ENCODE data around the gene LRGUK.

The LRGUK gene

GRCh38 chr7:134311807-134312206 lies 184.7 kb downstream of the LRGUK start:
- H3K9me3 ChIP-seq (replicated peaks in 1 of 11): no peaks in the 10 kb centered on the region
- H3K27me3 ChIP-seq: no peaks in the 10 kb centered on the region
- H3K4me1 ChIP-seq: peaks cover 8 to 50% (median 16%) of the 10 kb centered on the region in 10 experiments
- no peak overlapping the region for H3K4me2 ChIP-seq
- H3K27ac ChIP-seq: no peak overlapping the region
- no peak overlapping the region for H3K4me3 ChIP-seq
- no peak for TF ChIP-seq Cebpa-rat (IDR thresholded peaks at IDR 0.05)
- H4K20me1 ChIP-seq: no peaks in the 10 kb centered on the region; a peak in 1 of 22 replicates
- peaks cover 17 to 42% (median 32%) of the 10 kb centered on the region in 11 experiments for H3K36me3 ChIP-seq
- H3K9ac ChIP-seq: no peak overlapping the region

DNA sequence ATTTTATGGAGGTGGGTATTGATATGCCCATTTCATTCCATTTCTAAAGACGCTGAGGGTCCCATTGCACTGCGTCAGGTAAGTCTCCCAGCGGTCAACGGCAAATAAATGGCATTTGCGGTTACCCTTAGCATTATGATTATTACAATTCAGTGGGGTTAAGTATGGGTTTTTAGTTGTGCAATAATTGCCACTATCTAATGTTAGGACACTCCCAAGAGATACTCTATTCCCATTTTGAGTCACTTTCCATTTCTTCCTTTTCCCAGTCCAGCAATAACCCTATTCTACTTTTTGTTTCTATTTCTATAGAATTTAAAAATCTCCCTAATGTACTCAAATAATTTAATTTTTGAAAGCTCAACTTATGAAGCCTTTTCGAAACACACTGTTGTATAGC lies 185.6 kb downstream of the LRGUK start:
- peaks cover 11 to 39% (median 27%) of the 10 kb centered on the region in 11 experiments; a peak in 20 of 22 replicates for H3K36me3 ChIP-seq
- no peaks in the 10 kb centered on the region for H3K9me3 ChIP-seq (replicated peaks in 1 of 11)
- H3K27ac ChIP-seq: no peak overlapping the region
- no peak for TF ChIP-seq Cebpa-rat (IDR thresholded peaks at IDR 0.05)
- no peaks in the 10 kb centered on the region for H3K27me3 ChIP-seq
- no peaks in the 10 kb centered on the region; a peak in 1 of 22 replicates for H4K20me1 ChIP-seq
- H3K9ac ChIP-seq: no peak overlapping the region
- H3K4me2 ChIP-seq: no peak overlapping the region
- peaks cover 14 to 49% (median 21%) of the 10 kb centered on the region in 10 experiments for H3K4me1 ChIP-seq
- H3K4me3 ChIP-seq: no peak overlapping the region

DNA sequence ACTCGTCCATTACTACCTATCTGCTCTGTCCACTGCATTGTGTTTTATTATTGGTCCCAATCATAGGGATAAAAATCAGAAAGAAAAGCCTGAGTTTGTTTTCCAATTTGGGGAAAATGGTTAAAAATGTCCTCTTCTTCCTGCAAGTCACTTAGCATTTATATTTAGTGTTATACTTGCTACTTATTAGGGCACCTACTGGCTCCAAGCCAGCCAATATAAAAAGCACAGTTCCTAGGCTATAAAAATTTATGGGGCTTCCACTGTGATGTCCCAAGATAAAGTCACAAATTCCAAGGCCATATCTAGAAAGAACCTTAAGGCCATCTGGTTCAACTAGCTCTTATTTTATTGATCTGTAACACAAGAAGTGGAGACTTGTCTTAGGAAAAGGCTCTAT lies 186.4 kb downstream of the LRGUK start:
- Histone ChIP-seq H3K27ac (no peak overlapping the region), H4K20me1 (no peaks in the 10 kb centered on the region; a peak in 1 of 22 replicates)
- TF ChIP-seq Cebpa-rat (IDR thresholded peaks at IDR 0.05): no peak

More for the DNA sequence above, 186.4 kb downstream of the LRGUK start:
- H3K4me3 ChIP-seq: no peak overlapping the region
- H3K27me3 ChIP-seq: no peaks in the 10 kb centered on the region
- peaks cover 3 to 33% (median 19%) of the 10 kb centered on the region in 11 experiments; a peak in 17 of 22 replicates for H3K36me3 ChIP-seq
- no peak overlapping the region for H3K4me2 ChIP-seq
- no peaks in the 10 kb centered on the region for H3K9me3 ChIP-seq (replicated peaks in 1 of 11)
- H3K4me1 ChIP-seq: peaks cover 14 to 42% (median 21%) of the 10 kb centered on the region in 10 experiments
- no peak overlapping the region for H3K9ac ChIP-seq
